NCI-H345 (cell line): Measurements from ENCODE around the gene RNASE3.
"Not testable (repeated sequence)": the region's sequence is repeated elsewhere in the genome, so short reads cannot be mapped to it uniquely, and the experiment has no call there.

Experiments used
- DNase-seq: peaks from one replicate; lab custom pipeline; 2025; lab: John Stamatoyannopoulos, UW

RNASE3 gene

GRCh38 chr14:20919038-20919756, 28.0 kb downstream of the RNASE3 start:
- DNase-seq, result not testable (repeated sequence)

- DNase-seq, result not testable (repeated sequence)
Measured at GRCh38 chr14:20923766-20924297, 32.6 kb downstream of the RNASE3 start.

GRCh38 chr14:20934148-20934762, 43.1 kb downstream of the RNASE3 start:
- DNase-seq, result no peak

GRCh38 chr14:20935303-20935984, 44.3 kb downstream of the RNASE3 start:
- no peak for DNase-seq
